CD4-positive, alpha-beta memory T cell (primary cell): ENCODE data around the gene SLC6A18. TPM values are rescaled to one million over a fixed set of nuclear protein-coding genes. Genes with fewer than 3 reads are reported as not detected.

ENCODE experiments used
- CTCF ChIA-PET: fragments of 350-600 bp; sonication (Branson Sonifier 250); formaldehyde crosslinking; loops from one replicate; lab custom pipeline; 2021; ENCODE audit warnings: inconsistent platforms; ENCODE audit not compliant: partially characterized antibody; lab: Charles Lee
- POLR2A ChIA-PET: fragments of 350-600 bp; sonication (Branson Sonifier 250); formaldehyde crosslinking; loops from one replicate; lab custom pipeline; 2021; ENCODE audit not compliant: partially characterized antibody; lab: Charles Lee
- DNase-seq, 5 donors: peaks; one replicate each; pipeline versions ENCODE4 v3.0.0 to v3.0.0-alpha.2; 2020 to 2022; ENCODE audit warnings: mixed read lengths in 1 of 5
- H3K27ac ChIP-seq: one replicate; pipeline ENCODE4 v1.7.0; 2013; ENCODE audit warnings: low read depth, low read length
- H3K27me3 ChIP-seq: 2 replicates; pipeline ENCODE4 v1.7.0; 2013; ENCODE audit warnings: mild to moderate bottlenecking, low read length, moderate library complexity; ENCODE audit not compliant: insufficient read depth
- H3K36me3 ChIP-seq: 2 replicates; pipeline ENCODE4 v1.7.0; 2013; ENCODE audit warnings: mild to moderate bottlenecking, low read length, moderate library complexity; ENCODE audit not compliant: insufficient read depth
- H3K4me1 ChIP-seq: 2 replicates; pipeline ENCODE4 v1.7.0; 2013; ENCODE audit warnings: mild to moderate bottlenecking, low read length, moderate library complexity; ENCODE audit not compliant: insufficient read depth
- H3K4me3 ChIP-seq, 2 donors: one replicate each; pipeline ENCODE4 v1.7.0; 2013; ENCODE audit warnings: low read length in 2 of 2, mild to moderate bottlenecking in 1 of 2
- H3K9me3 ChIP-seq, 2 donors: one replicate each; pipeline ENCODE4 v1.7.0; 2013; ENCODE audit warnings: low read length in 2 of 2, control low read depth in 1 of 2; ENCODE audit not compliant: control insufficient read depth in 1 of 2
- H3K27ac Mint-ChIP-seq, 7 donors: one replicate each; pipeline ENCODE4 v1.8.0; 2020 to 2021; ENCODE audit warnings: mixed read lengths in 7 of 7, mild to moderate bottlenecking in 6 of 7, inconsistent platforms in 3 of 7, moderate library complexity in 3 of 7
- H3K27me3 Mint-ChIP-seq, 2 donors: one replicate each; pipeline ENCODE4 v1.8.0; 2020 to 2021; ENCODE audit warnings: mixed read lengths in 2 of 2
- H3K36me3 Mint-ChIP-seq, 2 donors: one replicate each; pipeline ENCODE4 v1.8.0; 2020 to 2021; ENCODE audit warnings: mixed read lengths in 2 of 2, inconsistent platforms in 1 of 2, mild to moderate bottlenecking in 1 of 2
- H3K4me1 Mint-ChIP-seq, 4 donors: one replicate each; pipeline ENCODE4 v1.8.0; 2020 to 2021; ENCODE audit warnings: mixed read lengths in 4 of 4, mild to moderate bottlenecking in 1 of 4
- H3K4me3 Mint-ChIP-seq, 8 donors: one replicate each; pipeline ENCODE4 v1.8.0; 2020 to 2021; ENCODE audit warnings: mixed read lengths in 8 of 8, mild to moderate bottlenecking in 7 of 8, moderate library complexity in 6 of 8, inconsistent platforms in 3 of 8
- H3K9me3 Mint-ChIP-seq, 8 donors: one replicate each; pipeline ENCODE4 v1.8.0; 2020 to 2021; ENCODE audit warnings: mixed read lengths in 8 of 8, mild to moderate bottlenecking in 5 of 8, inconsistent platforms in 3 of 8, moderate library complexity in 1 of 8
- intact Hi-C: fragments of 100-400 bp; cut with micrococcal nuclease; formaldehyde crosslinking; loops from one replicate; pipeline ENCODE4 v1.15.1; 2023
- polyA plus RNA-seq, 2 donors: library from polyadenylated mRNA; unstranded; fragments of 300-500 nt; fragmentation: Illumina TruSeq; gene quantifications; one replicate each; pipeline ENCODE4 v1.2.3, GENCODE V29; 2021
- total RNA-seq, 2 experiments: library from RNA; stranded (reverse); gene quantifications; one replicate each; pipeline ENCODE4 v1.2.3, GENCODE V29; 2021

The SLC6A18 gene
- total and polyA plus RNA-seq, 4 experiments from 2014 or later: not detected

DNA sequence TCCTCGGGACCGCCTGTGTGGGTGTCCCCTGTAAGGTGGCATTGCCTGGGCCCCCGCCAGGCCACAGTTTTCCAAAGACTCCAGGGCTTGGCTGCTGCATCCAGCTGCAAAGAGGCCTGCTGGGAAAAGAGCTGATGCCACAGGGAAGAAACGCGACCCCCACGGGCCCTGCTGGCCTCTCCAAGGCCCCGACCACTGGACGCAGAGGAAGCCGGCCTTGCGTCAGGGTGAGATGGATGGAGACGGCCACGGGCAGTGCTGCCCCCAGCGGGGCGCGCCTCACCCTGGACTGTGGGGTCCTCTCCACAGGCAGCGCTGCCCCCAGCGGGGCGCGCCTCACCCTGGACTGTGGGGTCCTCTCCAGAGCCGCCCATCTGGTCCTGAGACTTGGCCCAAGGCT is 45.1 kb upstream of the SLC6A18 start:
- Histone ChIP-seq H3K4me1 (no peaks in the 10 kb centered on the region), H3K27ac (no peak overlapping the region), H3K9me3 (no peaks in the 10 kb centered on the region), H3K4me3 (no peak overlapping the region), H3K27me3 (no peaks in the 10 kb centered on the region), H3K36me3 (no peaks in the 10 kb centered on the region)
- Mint-ChIP-seq H3K36me3 (no peaks in the 10 kb centered on the region), H3K27me3 (no peaks in the 10 kb centered on the region), H3K4me1 (no peaks in the 10 kb centered on the region), H3K9me3 (peaks cover 0 to 1% (median 0%) of the 10 kb centered on the region in 8 donors), H3K27ac (no peak overlapping the region), H3K4me3 (no peak overlapping the region)
- intact Hi-C loops: no loop called here
- CTCF ChIA-PET: no interaction called here
- DNase-seq: no peak
- POLR2A ChIA-PET: no interaction called here

GRCh38 chr5:1180841-1181271 is 44.3 kb upstream of the SLC6A18 start:
- Mint-ChIP-seq H3K27me3 (no peaks in the 10 kb centered on the region), H3K27ac (no peak overlapping the region)
- intact Hi-C loops: no loop called here

DNA sequence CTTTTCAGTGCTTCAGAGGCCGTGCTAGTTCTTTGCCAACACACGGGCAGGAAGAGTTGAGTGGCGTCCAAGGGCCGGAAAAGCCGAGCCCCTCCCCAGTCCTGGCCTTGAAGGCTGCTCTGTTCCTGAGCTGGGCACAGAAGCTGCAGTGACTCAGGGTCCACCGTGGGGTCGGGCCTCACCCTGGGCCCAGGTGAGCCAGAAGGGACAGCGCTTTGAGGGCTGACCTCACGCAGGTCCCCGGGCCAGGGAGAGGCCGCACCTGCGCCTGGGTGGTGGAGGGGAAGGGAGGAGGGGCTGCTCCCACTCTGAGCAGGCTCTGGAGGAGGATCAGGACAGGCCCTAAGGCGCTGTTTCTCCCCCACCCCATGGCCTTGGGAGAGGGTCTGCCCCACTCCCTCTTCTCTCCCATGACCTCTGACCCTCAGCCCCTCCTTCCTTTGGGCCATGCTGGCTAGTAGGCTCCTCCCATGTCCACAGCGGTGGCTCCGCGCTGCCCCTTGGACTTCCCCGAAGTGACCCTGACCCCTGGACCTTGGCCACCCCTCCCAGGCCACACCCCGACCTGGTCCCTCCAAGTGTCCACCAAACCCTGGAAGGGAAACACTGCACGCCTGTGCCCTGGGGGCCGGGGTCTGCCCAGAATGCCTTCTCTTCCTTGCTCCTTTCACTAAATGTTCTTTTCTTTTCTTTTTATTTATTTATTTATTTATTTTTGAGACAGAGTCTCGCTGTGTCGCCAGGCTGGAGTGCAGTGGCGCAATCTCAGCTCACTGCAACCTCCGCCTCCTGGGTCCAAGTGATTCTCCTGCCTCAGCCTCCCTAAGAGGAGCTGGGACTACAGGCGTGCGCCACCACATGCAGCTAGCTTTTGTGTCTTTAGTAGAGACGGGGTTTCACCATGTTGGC is 43.5 kb upstream of the SLC6A18 start:
- Histone ChIP-seq H3K27ac (no peak overlapping the region), H3K4me3 (no peak overlapping the region), H3K9me3 (no peaks in the 10 kb centered on the region), H3K27me3 (no peaks in the 10 kb centered on the region), H3K4me1 (no peaks in the 10 kb centered on the region), H3K36me3 (no peaks in the 10 kb centered on the region)
- no peaks in the 10 kb centered on the region for H3K4me1 Mint-ChIP-seq
- H3K4me3 Mint-ChIP-seq: no peak overlapping the region
- ChIA-PET CTCF (interaction anchor here (1.6 kb wide), 1 partner anchor 9 kb away, joined by 6 read pairs; no protein-coding TSS in a partner anchor), POLR2A (no interaction called here)
- H3K27ac Mint-ChIP-seq: no peak overlapping the region
- peaks cover 0 to 2% of the 10 kb centered on the region in 2 donors for H3K27me3 Mint-ChIP-seq
- no peaks in the 10 kb centered on the region for H3K36me3 Mint-ChIP-seq
- H3K9me3 Mint-ChIP-seq: peaks cover 0 to 1% (median 0%) of the 10 kb centered on the region in 8 donors
- intact Hi-C loops: no loop called here
- no peak for DNase-seq

More at GRCh38 chr5:1180841-1181271, 44.3 kb upstream of the SLC6A18 start:
- no peaks in the 10 kb centered on the region for H3K9me3 ChIP-seq
- no peak for DNase-seq
- Mint-ChIP-seq H3K36me3 (no peaks in the 10 kb centered on the region), H3K4me3 (no peak overlapping the region), H3K4me1 (no peaks in the 10 kb centered on the region), H3K9me3 (peaks cover 0 to 1% (median 0%) of the 10 kb centered on the region in 8 donors)
- no peak overlapping the region for H3K4me3 ChIP-seq
- ChIA-PET POLR2A (no interaction called here), CTCF (no interaction called here)
- no peak overlapping the region for H3K27ac ChIP-seq
- no peaks in the 10 kb centered on the region for H3K27me3 ChIP-seq
- H3K36me3 ChIP-seq: no peaks in the 10 kb centered on the region
- H3K4me1 ChIP-seq: no peaks in the 10 kb centered on the region

GRCh38 chr5:1182360-1182632 is 42.9 kb upstream of the SLC6A18 start:
- ChIA-PET CTCF (interaction anchor here (1.6 kb wide), 1 partner anchor 9 kb away, joined by 6 read pairs; no protein-coding TSS in a partner anchor), POLR2A (no interaction called here)
- no peaks in the 10 kb centered on the region for H3K9me3 ChIP-seq
- no peak for DNase-seq
- no peaks in the 10 kb centered on the region for H3K27me3 ChIP-seq
- no peak overlapping the region for H3K4me3 ChIP-seq
- Mint-ChIP-seq H3K27ac (no peak overlapping the region), H3K36me3 (no peaks in the 10 kb centered on the region), H3K9me3 (peaks cover 0 to 1% (median 0%) of the 10 kb centered on the region in 8 donors), H3K4me3 (no peak overlapping the region), H3K4me1 (no peaks in the 10 kb centered on the region), H3K27me3 (peaks cover 0 to 2% of the 10 kb centered on the region in 2 donors)
- no peak overlapping the region for H3K27ac ChIP-seq
- no peaks in the 10 kb centered on the region for H3K4me1 ChIP-seq
- no peaks in the 10 kb centered on the region for H3K36me3 ChIP-seq
- intact Hi-C loops: no loop called here

DNA sequence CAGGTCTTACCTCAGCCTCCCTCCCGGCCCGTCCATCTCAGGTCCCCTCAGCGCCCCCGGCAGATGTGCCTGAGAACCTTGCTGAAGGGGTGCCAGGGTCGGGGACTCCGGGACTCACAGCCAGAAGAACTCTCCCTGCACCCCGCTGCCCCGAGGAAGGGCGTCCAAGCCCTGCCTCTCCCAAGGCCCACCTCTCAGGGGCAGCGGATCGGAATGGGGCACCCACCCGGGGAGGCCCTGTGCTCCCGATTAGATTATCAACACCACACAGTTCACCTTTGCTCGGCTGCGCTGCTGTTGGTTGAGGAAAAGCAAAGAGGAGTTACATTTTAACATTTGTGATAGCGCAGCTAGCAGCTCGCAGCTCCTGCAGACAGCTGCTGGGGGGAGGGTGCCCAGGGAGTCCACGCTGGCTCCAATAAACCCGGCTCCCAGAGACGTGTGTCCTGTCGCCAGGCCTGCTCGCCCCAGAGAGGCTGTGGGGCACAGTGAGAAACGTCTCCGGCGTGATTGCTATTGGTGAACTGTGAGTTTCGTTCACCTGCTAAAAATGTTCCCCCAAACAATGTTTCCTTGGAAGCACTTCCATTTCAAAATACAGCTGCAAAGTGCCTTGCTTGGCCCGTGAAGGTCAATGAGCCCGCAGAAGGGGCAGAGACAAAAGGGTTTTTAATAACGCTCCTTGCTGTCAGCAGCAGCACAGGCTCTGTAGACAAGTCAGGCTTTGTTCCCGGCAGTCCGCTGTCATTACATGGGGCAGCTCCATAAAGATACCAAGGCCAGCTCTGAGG is 42.4 kb upstream of the SLC6A18 start:
- H3K4me3 Mint-ChIP-seq: no peak overlapping the region
- Histone ChIP-seq H3K27me3 (no peaks in the 10 kb centered on the region), H3K36me3 (no peaks in the 10 kb centered on the region), H3K4me3 (no peak overlapping the region), H3K27ac (no peak overlapping the region), H3K9me3 (no peaks in the 10 kb centered on the region), H3K4me1 (no peaks in the 10 kb centered on the region)
- H3K27me3 Mint-ChIP-seq: peaks cover 0 to 2% of the 10 kb centered on the region in 2 donors
- H3K4me1 Mint-ChIP-seq: no peaks in the 10 kb centered on the region
- ChIA-PET POLR2A (no interaction called here), CTCF (interaction anchor here (0.7 to 1.6 kb wide), 2 partner anchors 10 to 15 kb away, joined by 3 to 6 read pairs; no protein-coding TSS in a partner anchor)
- H3K9me3 Mint-ChIP-seq: peaks cover 0 to 1% (median 0%) of the 10 kb centered on the region in 8 donors
- no peaks in the 10 kb centered on the region for H3K36me3 Mint-ChIP-seq
- H3K27ac Mint-ChIP-seq: no peak overlapping the region
- intact Hi-C loops: no loop called here
- DNase-seq: no peak

GRCh38 chr5:1183424-1184162 is 41.6 kb upstream of the SLC6A18 start:
- Mint-ChIP-seq H3K4me1 (no peaks in the 10 kb centered on the region), H3K36me3 (no peaks in the 10 kb centered on the region), H3K27me3 (peaks cover 3 to 7% of the 10 kb centered on the region in 2 donors), H3K27ac (no peak overlapping the region), H3K9me3 (peaks cover 0 to 1% (median 0%) of the 10 kb centered on the region in 8 donors), H3K4me3 (no peak overlapping the region)
- CTCF ChIA-PET: interaction anchor here (0.7 to 2.1 kb wide), 3 partner anchors 11 to 461 kb away, joined by 3 to 6 read pairs (median 6); no protein-coding TSS in a partner anchor
- no peak overlapping the region for H3K27ac ChIP-seq
- intact Hi-C loops: no loop called here
- no peaks in the 10 kb centered on the region for H3K4me1 ChIP-seq
- DNase-seq: no peak
- POLR2A ChIA-PET: no interaction called here
- H3K4me3 ChIP-seq: no peak overlapping the region
- H3K36me3 ChIP-seq: no peaks in the 10 kb centered on the region
- H3K27me3 ChIP-seq: no peaks in the 10 kb centered on the region
- no peaks in the 10 kb centered on the region for H3K9me3 ChIP-seq
